Astrocyte (in vitro differentiated cells and primary cell): Measurements from ENCODE around the gene HDAC10.

Source experiments
- CTCF ChIP-seq: IDR thresholded peaks from 2 replicates; pipeline ENCODE4 v1.5.1; 2011; ENCODE audit warnings: low read depth, mild to moderate bottlenecking, inconsistent platforms, low read length, moderate library complexity; ENCODE audit not compliant: insufficient read depth
- EZH2 ChIP-seq: IDR thresholded peaks from 2 replicates; pipeline ENCODE4 v1.6.1; 2012; ENCODE audit warnings: mild to moderate bottlenecking, low read length, inconsistent platforms; ENCODE audit not compliant: insufficient read depth

- no peak for TF ChIP-seq CTCF
- TF ChIP-seq EZH2: no peak
These were observed 29.1 kb upstream of the HDAC10 start for GRCh38 chr22:50280022-50280707.
